HL-60/S4 (cell line): ENCODE results near the gene RELN.

Source experiments
- in situ Hi-C: fragments of 300-500 bp; cut with MboI; formaldehyde crosslinking; loops from 2 replicates; pipeline ENCODE4 v1.14.3; 2022; ENCODE audit warnings: low sequenced_read_pairs

RELN gene

GRCh38 chr7:103690242-103690974, 299.1 kb downstream of the RELN start:
- in situ Hi-C loops: no loop called here

- in situ Hi-C loops: no loop called here
Observed at GRCh38 chr7:103689255-103689654, 300.2 kb downstream of the RELN start.

GRCh38 chr7:103687951-103688350, 301.5 kb downstream of the RELN start:
- in situ Hi-C loops: no loop called here

- in situ Hi-C loops: no loop called here
Observed at GRCh38 chr7:103687272-103687671, 302.2 kb downstream of the RELN start.

GRCh38 chr7:103686763-103687162, 302.7 kb downstream of the RELN start:
- in situ Hi-C loops: no loop called here

DNA sequence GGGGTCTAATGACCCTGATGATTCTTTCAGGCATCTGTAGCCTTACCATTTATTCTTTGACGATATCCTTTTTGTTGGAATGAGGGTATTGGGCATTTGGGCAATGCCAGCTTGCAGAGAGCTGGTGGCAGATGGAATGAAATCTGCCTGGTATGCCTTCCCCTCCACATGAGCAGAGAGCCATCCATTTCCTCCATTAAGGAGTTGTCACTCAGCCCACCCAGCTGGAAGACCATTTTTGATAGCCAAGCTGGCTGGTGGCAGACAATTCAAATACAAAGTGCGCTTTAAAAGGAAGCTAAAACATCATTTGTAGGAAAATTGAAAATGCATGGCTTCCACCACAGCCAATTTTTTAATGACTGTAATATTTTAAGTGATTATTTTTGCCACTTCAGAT, 303.4 kb downstream of the RELN start:
- in situ Hi-C loops: no loop called here

GRCh38 chr7:103685646-103686045, 303.8 kb downstream of the RELN start:
- in situ Hi-C loops: no loop called here

DNA sequence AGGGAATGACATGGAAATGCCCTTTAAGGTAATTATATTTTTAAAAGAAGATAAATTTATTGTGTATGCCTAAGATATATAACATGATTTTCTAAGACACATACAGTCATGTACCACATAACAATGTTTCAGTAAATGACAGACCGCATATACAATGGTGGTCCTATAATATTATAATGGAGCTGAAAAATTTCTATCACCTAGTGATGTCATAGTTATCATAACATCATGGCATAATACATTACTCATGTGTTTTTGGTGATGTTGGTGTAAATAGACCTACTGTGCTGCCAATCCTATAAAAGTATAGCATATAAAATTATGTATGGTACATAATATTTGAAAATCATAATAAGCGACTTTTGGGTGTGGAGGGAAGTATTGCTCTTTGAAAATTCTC, 306.1 kb downstream of the RELN start:
- in situ Hi-C loops: no loop called here

DNA sequence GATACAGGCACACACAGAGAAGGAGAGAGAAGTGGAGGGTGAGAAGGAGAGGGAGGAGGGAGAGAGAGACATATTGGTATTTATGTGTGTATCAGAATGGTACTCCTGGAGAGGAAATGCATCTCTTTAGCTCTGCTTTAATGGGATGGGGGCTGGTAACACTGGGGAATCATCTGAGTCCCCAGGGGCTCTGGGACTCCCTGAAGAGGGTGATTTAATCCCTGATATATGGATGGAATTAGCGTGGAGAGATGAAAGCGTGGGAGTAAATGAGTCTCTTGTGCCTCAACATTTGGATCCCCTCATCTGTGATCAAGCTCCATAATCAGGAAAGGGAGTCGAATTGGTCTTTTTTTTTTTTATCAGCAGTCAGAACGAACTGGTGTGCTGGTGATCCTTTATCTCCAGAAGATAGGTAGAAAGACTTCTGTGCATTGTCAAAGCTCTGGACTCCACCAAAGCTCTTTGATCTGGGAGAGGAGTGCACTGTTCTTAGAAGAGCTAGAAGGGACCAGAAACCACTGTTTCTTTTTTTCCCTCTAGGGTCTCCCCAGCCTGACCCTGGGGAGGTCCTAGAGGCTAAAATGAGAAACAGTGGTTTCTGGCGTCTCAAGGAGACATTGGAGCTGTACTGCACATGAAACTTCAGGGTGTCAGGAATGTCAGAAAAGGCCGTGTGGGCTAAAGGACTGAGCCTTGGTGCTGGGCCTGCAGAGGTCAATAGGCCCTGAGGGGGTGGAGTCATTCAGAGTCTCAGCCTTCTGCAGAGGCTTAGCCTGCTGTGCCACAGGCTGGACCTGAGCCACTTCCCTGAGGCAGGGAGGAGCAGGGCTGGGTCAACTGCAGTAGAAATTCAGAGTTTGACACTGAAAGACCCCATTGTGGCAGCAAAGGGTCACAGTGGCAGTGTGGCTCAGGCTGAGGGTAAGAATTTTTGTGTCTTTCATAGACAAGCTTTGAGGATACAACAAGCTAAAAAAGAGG, 309.0 kb downstream of the RELN start:
- in situ Hi-C loops: no loop called here

GRCh38 chr7:103679151-103680132, 310.0 kb downstream of the RELN start:
- in situ Hi-C loops: no loop called here

- in situ Hi-C loops: no loop called here
Observed at GRCh38 chr7:103668279-103668941, 321.0 kb downstream of the RELN start.

DNA sequence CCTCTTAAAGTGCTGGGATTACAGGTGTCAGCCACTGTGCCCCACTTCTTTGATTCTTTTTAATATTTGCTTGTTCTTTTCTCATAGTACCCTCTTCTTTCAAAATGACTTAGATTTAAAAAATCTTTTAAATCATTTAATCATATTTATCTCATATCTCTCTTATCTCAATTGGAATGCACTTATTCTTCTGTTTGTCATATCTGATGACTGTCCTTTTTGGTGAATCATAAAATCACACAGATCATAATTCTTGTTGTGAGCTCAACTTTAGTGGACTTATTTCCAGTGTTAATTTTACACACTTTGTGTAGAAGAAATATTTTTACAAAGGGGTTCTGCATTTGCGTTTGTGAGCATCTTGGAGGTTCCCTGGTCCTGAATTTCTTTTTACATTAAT, 323.1 kb downstream of the RELN start:
- in situ Hi-C loops: no loop called here

DNA sequence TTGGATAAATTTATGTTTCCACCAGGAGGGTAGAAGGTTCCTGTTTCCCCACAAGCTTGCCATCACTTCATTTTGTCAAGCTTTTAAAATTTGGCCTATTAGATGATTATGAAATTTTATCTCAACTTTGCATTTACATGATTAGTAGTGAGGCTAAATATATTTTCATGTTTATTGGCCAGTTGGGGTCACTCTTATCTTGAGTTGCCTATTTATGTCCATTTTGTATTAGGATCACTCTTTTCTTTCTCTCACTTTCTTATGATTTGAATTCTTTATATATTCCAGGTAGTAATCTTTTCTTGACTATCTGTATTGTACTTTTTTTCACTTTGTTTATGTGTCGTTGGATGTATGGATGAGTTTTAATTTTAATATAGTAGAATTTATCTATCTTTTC, 324.9 kb downstream of the RELN start:
- in situ Hi-C loops: no loop called here

GRCh38 chr7:103660455-103661371, 328.7 kb downstream of the RELN start:
- in situ Hi-C loops: no loop called here

- in situ Hi-C loops: no loop called here
Observed at GRCh38 chr7:103658055-103659005, 331.1 kb downstream of the RELN start.

- in situ Hi-C loops: no loop called here
Observed at GRCh38 chr7:103657474-103657894, 332.0 kb downstream of the RELN start.

- in situ Hi-C loops: no loop called here
Observed at GRCh38 chr7:103656221-103656620, 333.2 kb downstream of the RELN start.
